Measurements from ENCODE around the gene BCAS1. TPM values are rescaled to one million over a fixed set of nuclear protein-coding genes. Genes with fewer than 3 reads are reported as not detected.

BCAS1 gene
- total RNA-seq, 2 experiments from 2014 or later = 0.05 TPM; not detected in 1

GRCh38 chr20:53946106-53946505, 124.3 kb downstream of the BCAS1 start:
- Mint-ChIP-seq H3K36me3 (ENCODE audit: low read depth) (no peaks in the 10 kb centered on the region), H3K27me3 (ENCODE audit: low read depth) (no peaks in the 10 kb centered on the region), H3K4me3 (no peak overlapping the region), H3K9me3 (no peaks in the 10 kb centered on the region), H3K4me1 (ENCODE audit: low read depth) (peaks cover 39% of the 10 kb centered on the region), H3K27ac (no peak overlapping the region)
- no peak for DNase-seq
- intact Hi-C loops (cut with micrococcal nuclease) = loop anchor here (5.0 to 10.0 kb wide), 2 partner anchors 729 to 1541 kb away; no protein-coding TSS in a partner anchor
- CTCF ChIA-PET = no interaction called here

- DNase-seq = no peak
- H3K27me3 Mint-ChIP-seq (ENCODE audit: low read depth) = no peaks in the 10 kb centered on the region
- CTCF ChIA-PET = interaction anchor here (1.0 to 1.5 kb wide), 3 partner anchors 10 to 268 kb away, joined by 3 to 7 read pairs (median 3); no protein-coding TSS in a partner anchor
- no peaks in the 10 kb centered on the region for H3K9me3 Mint-ChIP-seq
- no peaks in the 10 kb centered on the region for H3K36me3 Mint-ChIP-seq (ENCODE audit: low read depth)
- H3K4me1 Mint-ChIP-seq (ENCODE audit: low read depth) = peaks cover 43% of the 10 kb centered on the region
- H3K27ac Mint-ChIP-seq = no peak overlapping the region
- H3K4me3 Mint-ChIP-seq = no peak overlapping the region
- intact Hi-C loops (cut with micrococcal nuclease) = loop anchor here (5.0 to 10.0 kb wide), 2 partner anchors 728 to 1541 kb away; no protein-coding TSS in a partner anchor
Observed at GRCh38 chr20:53945478-53945877, 124.9 kb downstream of the BCAS1 start.

DNA sequence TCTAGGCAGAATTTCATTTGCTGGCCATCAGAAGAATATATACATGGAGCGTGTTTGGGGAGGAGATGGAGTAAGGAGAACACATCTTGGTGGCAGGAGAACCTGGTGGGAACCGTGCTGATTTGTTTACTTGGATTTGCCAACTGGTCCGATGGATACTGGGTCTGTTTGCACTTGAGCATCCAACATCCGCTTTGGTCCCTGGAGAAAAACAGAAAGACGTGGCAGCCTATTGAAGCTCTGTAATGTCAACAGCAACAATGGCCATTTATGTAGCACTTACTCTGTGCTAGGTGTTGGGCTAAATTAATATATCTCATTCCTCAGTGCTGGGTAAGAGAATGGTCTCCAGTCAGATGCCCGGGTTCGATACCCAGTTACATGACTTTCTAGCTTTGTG, 125.6 kb downstream of the BCAS1 start:
- H3K27ac Mint-ChIP-seq = no peak overlapping the region
- peaks cover 42% of the 10 kb centered on the region for H3K4me1 Mint-ChIP-seq (ENCODE audit: low read depth)

DNA sequence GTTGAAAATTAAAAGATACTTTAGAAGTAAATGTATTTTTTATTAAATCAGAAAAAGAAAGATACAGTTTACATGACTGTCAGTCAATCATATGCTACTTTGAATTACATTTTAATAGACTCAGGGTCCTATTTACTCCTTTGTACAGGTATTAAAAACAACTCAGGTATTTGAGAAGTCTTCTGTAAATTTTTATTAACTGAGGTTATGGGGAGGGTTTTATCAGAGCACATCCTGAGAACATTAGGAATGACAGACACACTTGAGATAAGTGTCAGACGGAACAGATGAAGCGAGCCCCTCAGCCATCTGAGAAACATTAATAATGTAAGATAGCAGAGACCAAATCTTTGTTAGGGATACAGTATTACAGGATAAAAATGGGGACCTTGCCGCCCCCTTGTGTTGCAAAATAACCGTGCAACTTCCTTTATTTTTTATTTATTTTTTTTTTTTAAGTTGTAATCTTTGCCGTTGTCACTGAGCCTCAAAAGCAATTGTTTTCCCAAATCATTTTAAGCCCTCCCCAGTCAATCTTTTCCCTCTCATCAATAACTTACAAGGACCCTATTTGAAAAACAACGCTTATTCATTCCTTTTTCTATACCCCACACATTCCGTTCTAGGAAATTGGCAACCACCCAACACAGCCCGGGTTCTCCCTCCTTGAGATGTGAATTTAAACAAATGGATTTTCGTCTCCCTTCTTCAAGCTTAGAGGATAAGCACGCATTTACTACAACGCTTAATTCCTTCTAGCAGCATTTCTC, 126.7 kb downstream of the BCAS1 start:
- CTCF ChIA-PET = interaction anchor here (0.6 to 4.2 kb wide), 5 partner anchors 8 to 118 kb away, joined by 3 to 37 read pairs (median 5); no protein-coding TSS in a partner anchor
- Mint-ChIP-seq H3K27me3 (ENCODE audit: low read depth) (no peaks in the 10 kb centered on the region), H3K4me1 (ENCODE audit: low read depth) (peaks cover 35% of the 10 kb centered on the region), H3K9me3 (no peaks in the 10 kb centered on the region), H3K4me3 (peak overlapping the region; percentile 44), H3K27ac (no peak overlapping the region), H3K36me3 (ENCODE audit: low read depth) (no peaks in the 10 kb centered on the region)
- DNase-seq = peak; percentile 55
- intact Hi-C loops (cut with micrococcal nuclease) = loop anchor here (2.0 to 10.0 kb wide), 4 partner anchors 71 to 1631 kb away; no protein-coding TSS in a partner anchor

More for the DNA sequence above, 125.6 kb downstream of the BCAS1 start:
- no peak overlapping the region for H3K4me3 Mint-ChIP-seq
- intact Hi-C loops (cut with micrococcal nuclease) = loop anchor here (5.0 to 10.0 kb wide), 4 partner anchors 532 to 1632 kb away; no protein-coding TSS in a partner anchor
- H3K9me3 Mint-ChIP-seq = no peaks in the 10 kb centered on the region
- no peaks in the 10 kb centered on the region for H3K36me3 Mint-ChIP-seq (ENCODE audit: low read depth)
- no peak for DNase-seq
- CTCF ChIA-PET = interaction anchor here (0.6 to 1.6 kb wide), 6 partner anchors 9 to 267 kb away, joined by 3 to 7 read pairs (median 3); no protein-coding TSS in a partner anchor
- H3K27me3 Mint-ChIP-seq (ENCODE audit: low read depth) = no peaks in the 10 kb centered on the region

DNA sequence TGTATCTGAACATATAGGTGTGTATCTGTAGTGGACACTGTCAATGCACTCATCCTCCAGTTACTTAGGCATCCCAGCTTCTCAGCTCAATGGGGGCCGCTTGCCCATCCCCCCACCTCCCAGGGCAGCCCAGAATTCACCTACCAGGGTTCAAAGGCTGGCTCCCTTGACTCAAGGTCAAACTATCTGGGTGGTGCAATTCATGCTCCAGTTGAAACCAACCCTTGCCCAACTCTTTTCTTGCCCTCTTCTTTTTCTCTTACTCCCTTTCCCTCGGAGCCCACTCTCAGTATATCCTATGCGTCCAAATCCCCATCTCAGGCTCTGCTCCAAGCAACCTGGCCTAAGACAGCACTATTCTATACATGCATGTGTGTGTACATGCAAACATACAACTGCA, 127.4 kb downstream of the BCAS1 start:
- H3K4me1 Mint-ChIP-seq (ENCODE audit: low read depth) = peaks cover 28% of the 10 kb centered on the region
- no peaks in the 10 kb centered on the region for H3K36me3 Mint-ChIP-seq (ENCODE audit: low read depth)
- intact Hi-C loops (cut with micrococcal nuclease) = loop anchor here (2.0 to 10.0 kb wide), 4 partner anchors 70 to 1631 kb away; no protein-coding TSS in a partner anchor
- H3K4me3 Mint-ChIP-seq = no peak overlapping the region
- no peak for DNase-seq
- no peaks in the 10 kb centered on the region for H3K9me3 Mint-ChIP-seq
- no peaks in the 10 kb centered on the region for H3K27me3 Mint-ChIP-seq (ENCODE audit: low read depth)
- CTCF ChIA-PET = interaction anchor here (0.7 to 4.2 kb wide), 5 partner anchors 26 to 365 kb away, joined by 3 to 37 read pairs (median 3); no protein-coding TSS in a partner anchor
- no peak overlapping the region for H3K27ac Mint-ChIP-seq

DNA sequence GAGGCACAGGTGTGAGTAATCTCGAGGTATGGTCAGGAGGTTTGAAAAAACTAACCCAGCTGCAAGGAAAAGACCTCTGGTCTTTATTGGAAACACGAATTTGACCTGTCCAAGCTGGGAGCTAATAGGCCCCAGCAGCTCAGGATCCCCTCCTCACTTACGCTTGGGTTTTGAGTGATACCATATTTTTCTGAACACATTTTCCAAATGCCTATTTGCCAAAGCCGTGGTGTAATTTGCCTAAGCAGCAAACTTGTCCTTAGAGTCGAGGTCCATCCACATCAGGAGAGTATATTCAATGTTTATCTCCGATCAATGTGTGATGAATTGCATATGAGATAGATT, 128.0 kb downstream of the BCAS1 start:
- no peaks in the 10 kb centered on the region for H3K9me3 Mint-ChIP-seq
- peaks cover 25% of the 10 kb centered on the region for H3K4me1 Mint-ChIP-seq (ENCODE audit: low read depth)
- H3K27ac Mint-ChIP-seq = no peak overlapping the region
- CTCF ChIA-PET = interaction anchor here (0.7 to 4.2 kb wide), 7 partner anchors 18 to 364 kb away, joined by 3 to 37 read pairs (median 3); no protein-coding TSS in a partner anchor
- H3K4me3 Mint-ChIP-seq = no peak overlapping the region
- intact Hi-C loops (cut with micrococcal nuclease) = loop anchor here (2.0 to 10.0 kb wide), 4 partner anchors 70 to 1630 kb away; no protein-coding TSS in a partner anchor
- DNase-seq = no peak
- no peaks in the 10 kb centered on the region for H3K27me3 Mint-ChIP-seq (ENCODE audit: low read depth)
- no peaks in the 10 kb centered on the region for H3K36me3 Mint-ChIP-seq (ENCODE audit: low read depth)

DNA sequence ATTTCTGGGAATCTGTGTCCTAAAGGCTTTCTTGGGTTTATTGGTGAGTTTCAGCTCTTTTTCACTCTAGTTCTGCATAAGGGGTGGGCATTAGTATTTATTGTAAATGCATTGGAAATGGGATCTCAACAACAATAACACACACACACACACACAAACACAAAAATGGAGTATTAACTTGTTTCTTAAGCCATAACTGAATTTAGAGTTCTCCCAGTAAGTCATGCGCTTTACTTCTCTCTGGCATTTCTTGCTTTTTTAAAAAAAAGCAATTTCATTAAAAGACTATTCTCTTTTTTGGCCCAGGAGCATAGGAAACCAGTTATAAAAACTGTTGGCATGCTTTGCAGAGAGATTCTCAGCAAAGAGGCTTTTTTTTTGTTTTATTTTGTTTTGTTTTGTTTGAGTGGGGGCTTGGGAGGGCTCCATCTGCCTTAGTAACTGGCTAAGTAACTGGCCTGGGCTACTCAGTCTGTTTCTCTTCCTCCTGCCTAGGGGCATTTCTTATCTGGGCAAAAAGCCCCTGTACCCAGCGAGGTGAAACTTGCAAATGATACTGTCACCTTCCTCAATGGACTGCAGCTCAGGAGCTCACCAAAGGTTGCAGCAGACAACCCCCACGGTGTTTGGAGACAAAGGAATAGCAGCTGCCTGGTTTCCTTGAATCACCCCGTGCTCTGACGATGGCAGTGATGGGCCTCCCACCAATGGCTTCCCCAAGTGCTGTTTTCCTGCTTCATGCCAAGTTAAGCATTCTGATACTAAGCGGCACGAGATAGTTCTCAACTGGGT, 128.5 kb downstream of the BCAS1 start:
- Mint-ChIP-seq H3K27ac (peak overlapping the region; percentile 19), H3K4me3 (no peak overlapping the region), H3K9me3 (no peaks in the 10 kb centered on the region), H3K4me1 (ENCODE audit: low read depth) (peaks cover 25% of the 10 kb centered on the region), H3K27me3 (ENCODE audit: low read depth) (no peaks in the 10 kb centered on the region), H3K36me3 (ENCODE audit: low read depth) (no peaks in the 10 kb centered on the region)
- DNase-seq = no peak
- CTCF ChIA-PET = interaction anchor here (0.7 to 4.2 kb wide), 9 partner anchors 17 to 364 kb away, joined by 3 to 37 read pairs (median 3); no protein-coding TSS in a partner anchor
- intact Hi-C loops (cut with micrococcal nuclease) = loop anchor here (2.0 to 10.0 kb wide), 4 partner anchors 69 to 1630 kb away; no protein-coding TSS in a partner anchor

- no peak overlapping the region for H3K4me3 Mint-ChIP-seq
- DNase-seq = no peak
- intact Hi-C loops (cut with micrococcal nuclease) = loop anchor here (1.0 to 10.0 kb wide), 4 partner anchors 362 to 1629 kb away; no protein-coding TSS in a partner anchor
- no peaks in the 10 kb centered on the region for H3K36me3 Mint-ChIP-seq (ENCODE audit: low read depth)
- H3K27ac Mint-ChIP-seq = no peak overlapping the region
- CTCF ChIA-PET = interaction anchor here (0.7 to 4.2 kb wide), 6 partner anchors 24 to 363 kb away, joined by 3 to 37 read pairs (median 6); no protein-coding TSS in a partner anchor
- no peaks in the 10 kb centered on the region for H3K27me3 Mint-ChIP-seq (ENCODE audit: low read depth)
- no peaks in the 10 kb centered on the region for H3K9me3 Mint-ChIP-seq
- H3K4me1 Mint-ChIP-seq (ENCODE audit: low read depth) = peaks cover 26% of the 10 kb centered on the region
Observed at GRCh38 chr20:53940907-53941545, 129.4 kb downstream of the BCAS1 start.

GRCh38 chr20:53940360-53940702, 130.1 kb downstream of the BCAS1 start:
- Mint-ChIP-seq H3K9me3 (no peaks in the 10 kb centered on the region), H3K27ac (no peak overlapping the region), H3K36me3 (ENCODE audit: low read depth) (no peaks in the 10 kb centered on the region), H3K27me3 (ENCODE audit: low read depth) (no peaks in the 10 kb centered on the region), H3K4me1 (ENCODE audit: low read depth) (peaks cover 32% of the 10 kb centered on the region), H3K4me3 (no peak overlapping the region)
- intact Hi-C loops (cut with micrococcal nuclease) = loop anchor here (1.0 to 10.0 kb wide), 4 partner anchors 361 to 1628 kb away; no protein-coding TSS in a partner anchor
- DNase-seq = no peak
- CTCF ChIA-PET = interaction anchor here (0.5 to 4.2 kb wide), 18 partner anchors 8 to 656 kb away, joined by 3 to 37 read pairs (median 4); no protein-coding TSS in a partner anchor

- DNase-seq = peak; percentile 92
- CTCF ChIA-PET = interaction anchor here (0.5 to 4.2 kb wide), 25 partner anchors 8 to 731 kb away, joined by 3 to 37 read pairs (median 4); no protein-coding TSS in a partner anchor
- H3K4me3 Mint-ChIP-seq = no peak overlapping the region
- no peak overlapping the region for H3K27ac Mint-ChIP-seq
- H3K36me3 Mint-ChIP-seq (ENCODE audit: low read depth) = no peaks in the 10 kb centered on the region
- intact Hi-C loops (cut with micrococcal nuclease) = loop anchor here (1.0 to 10.0 kb wide), 7 partner anchors 23 to 1695 kb away; no protein-coding TSS in a partner anchor
- peaks cover 38% of the 10 kb centered on the region for H3K4me1 Mint-ChIP-seq (ENCODE audit: low read depth)
- H3K9me3 Mint-ChIP-seq = no peaks in the 10 kb centered on the region
- no peaks in the 10 kb centered on the region for H3K27me3 Mint-ChIP-seq (ENCODE audit: low read depth)
Observed at GRCh38 chr20:53939572-53940359, 130.6 kb downstream of the BCAS1 start.

DNA sequence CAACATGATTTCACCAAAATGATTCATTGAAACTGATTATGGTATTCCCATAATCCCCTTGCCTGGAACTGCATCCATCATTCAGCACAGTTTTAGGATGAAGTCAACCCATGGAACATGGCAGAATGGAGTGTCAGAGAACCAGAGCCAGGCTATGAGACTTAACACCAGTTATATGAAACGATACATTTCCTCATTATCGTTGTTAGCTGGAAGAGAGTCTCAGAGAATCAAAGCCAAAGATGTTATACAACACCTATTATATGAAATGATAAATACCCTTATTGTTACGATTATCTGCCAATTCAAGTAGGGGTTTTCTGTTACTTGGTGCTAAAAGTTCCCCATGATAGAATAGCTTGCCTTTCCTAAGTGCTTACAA, 131.2 kb downstream of the BCAS1 start:
- intact Hi-C loops (cut with micrococcal nuclease) = loop anchor here (1.0 to 10.0 kb wide), 3 partner anchors 23 to 1694 kb away; no protein-coding TSS in a partner anchor
- CTCF ChIA-PET = interaction anchor here (0.6 to 4.2 kb wide), 17 partner anchors 8 to 731 kb away, joined by 3 to 37 read pairs (median 4); no protein-coding TSS in a partner anchor
- H3K27me3 Mint-ChIP-seq (ENCODE audit: low read depth) = no peaks in the 10 kb centered on the region
- DNase-seq = no peak
- no peak overlapping the region for H3K27ac Mint-ChIP-seq
- H3K36me3 Mint-ChIP-seq (ENCODE audit: low read depth) = no peaks in the 10 kb centered on the region
- H3K4me1 Mint-ChIP-seq (ENCODE audit: low read depth) = peaks cover 43% of the 10 kb centered on the region
- no peak overlapping the region for H3K4me3 Mint-ChIP-seq
- no peaks in the 10 kb centered on the region for H3K9me3 Mint-ChIP-seq
